NCI-H2227 treated with DMSO at 0.1 percent for 48 hours (cell line): ENCODE results near the gene AP3D1.
A peak's percentile ranks its signal among the peaks of the same experiment; 100 is the strongest.
"Not testable (repeated sequence)": the region's sequence is repeated elsewhere in the genome, so short reads cannot be mapped to it uniquely, and the experiment has no call there.

Experiments
- DNase-seq: peaks from one replicate; lab custom pipeline; 2025; lab: John Stamatoyannopoulos, UW

Gene AP3D1

GRCh38 chr19:2109046-2109864 is 42.1 kb downstream of the AP3D1 start:
- no peak for DNase-seq

- no peak for DNase-seq
These were observed 42.9 kb downstream of the AP3D1 start for GRCh38 chr19:2108251-2109016.

GRCh38 chr19:2103045-2103707 is 48.2 kb downstream of the AP3D1 start:
- DNase-seq: no peak

GRCh38 chr19:2101417-2102335 is 49.7 kb downstream of the AP3D1 start:
- no peak for DNase-seq

- DNase-seq: no peak
These were observed 50.7 kb downstream of the AP3D1 start for GRCh38 chr19:2100719-2101061.

- DNase-seq: no peak
These were observed 51.2 kb downstream of the AP3D1 start for GRCh38 chr19:2099937-2100718.

GRCh38 chr19:2099054-2099501 is 52.3 kb downstream of the AP3D1 start:
- no peak for DNase-seq

- no peak for DNase-seq
These were observed 53.5 kb downstream of the AP3D1 start for GRCh38 chr19:2097886-2098327.

- DNase-seq: no peak
These were observed 54.0 kb downstream of the AP3D1 start for GRCh38 chr19:2097203-2097885.

GRCh38 chr19:2096480-2097202 is 54.7 kb downstream of the AP3D1 start, which contains the start of gene IZUMO4:
TSS of gene IZUMO4 (plus strand) at chr19:2096915. CDS start at chr19:2096946, 31 bp downstream.
- DNase-seq: peak; percentile 89

GRCh38 chr19:2096034-2096479 is 55.3 kb downstream of the AP3D1 start, which contains the start of gene MOB3A:
TSS of gene MOB3A (minus strand) at chr19:2096326. CDS start at chr19:2078560, 17,766 bp downstream.
- peak; percentile 87 for DNase-seq

- DNase-seq: not testable (repeated sequence)
These were observed 59.3 kb downstream of the AP3D1 start for GRCh38 chr19:2091926-2092525.

- no peak for DNase-seq
These were observed 61.7 kb downstream of the AP3D1 start for GRCh38 chr19:2089727-2090053.

- peak; percentile 4 for DNase-seq
These were observed 62.2 kb downstream of the AP3D1 start for GRCh38 chr19:2089001-2089711.

- no peak for DNase-seq
These were observed 63.7 kb downstream of the AP3D1 start for GRCh38 chr19:2087621-2088100.

- DNase-seq: not testable (repeated sequence)
These were observed 64.4 kb downstream of the AP3D1 start for GRCh38 chr19:2086695-2087620.
